Heart left ventricle (tissue), 16 donors: ENCODE data around the gene FUT2. TPM values are rescaled to one million over a fixed set of nuclear protein-coding genes. Genes with fewer than 3 reads are reported as not detected.
A peak's percentile ranks its signal among the peaks of the same experiment; 100 is the strongest.

Experiments
- ATAC-seq, 4 donors: fragments of 200-7000 bp; cut with Tn5 transposase; one replicate each; pipeline ENCODE4 v1.9.1; 2020 to 2022; ENCODE audit warnings: moderate library complexity in 4 of 4, mild to moderate bottlenecking in 3 of 4, moderate number of reproducible peaks in 1 of 4
- DNase-seq, 5 donors: peaks; one replicate each; pipeline ENCODE4 v3.0.0-alpha.2; 2020
- H3K27ac ChIP-seq, 12 donors: fragments of 200-600 bp; sonication (generic) in 4 of 12; one replicate each; pipeline versions ENCODE4 v1.5.0 to v1.8.0; 2016 to 2022; ENCODE audit warnings: mild to moderate bottlenecking in 2 of 12
- H3K27me3 ChIP-seq, 9 donors: fragments of 200-600 bp; sonication (generic) in 2 of 9; one replicate each; pipeline versions ENCODE4 v1.5.1 to v1.8.0; 2016 to 2022; ENCODE audit warnings: mild to moderate bottlenecking in 3 of 9
- H3K36me3 ChIP-seq, 9 donors: fragments of 200-600 bp; sonication (generic) in 2 of 9; one replicate each; pipeline versions ENCODE4 v1.5.0 to v1.8.0; 2018 to 2022; ENCODE audit warnings: mild to moderate bottlenecking in 2 of 9
- H3K4me1 ChIP-seq, 12 donors: fragments of 200-600 bp; sonication (generic) in 4 of 12; one replicate each; pipeline versions ENCODE4 v1.5.0 to v1.8.0; 2016 to 2022; ENCODE audit warnings: mild to moderate bottlenecking in 3 of 12
- H3K4me3 ChIP-seq, 12 donors: fragments of 200-600 bp; sonication (generic) in 4 of 12; one replicate each; pipeline versions ENCODE4 v1.5.0 to v1.8.0; 2017 to 2022; ENCODE audit warnings: mild to moderate bottlenecking in 9 of 12, moderate library complexity in 4 of 12
- H3K9me3 ChIP-seq, 12 donors: fragments of 200-600 bp; sonication (generic) in 4 of 12; one replicate each; pipeline versions ENCODE4 v1.5.0 to v1.8.0; 2016 to 2022; ENCODE audit warnings: mild to moderate bottlenecking in 1 of 12
- CTCF ChIP-seq, 12 donors: fragments of 200-600 bp; sonication (generic) in 4 of 12; IDR thresholded peaks; one replicate each; pipeline versions ENCODE4 v1.5.0 to v1.8.0; 2018 to 2022; ENCODE audit warnings: antibody characterized with exemption in 12 of 12, mild to moderate bottlenecking in 5 of 12
- POLR2A ChIP-seq, 2 donors: fragments of 450-650 bp; IDR thresholded peaks; one replicate each; pipeline ENCODE4 v1.6.1; 2017; ENCODE audit warnings: antibody characterized with exemption in 2 of 2, mild to moderate bottlenecking in 2 of 2, moderate library complexity in 2 of 2
- WGBS, 4 donors: extraction: QIAGEN DNeasy Blood & Tissue Kit in 2 of 4; methylation state at CpG; one replicate each; pipeline versions ENCODE4 v1.1.5 to v1.1.7; 2013 to 2018; 5-methylcytosine and 5-hydroxymethylcytosine counted together
- intact Hi-C, 10 donors: fragments of 100-400 bp; cut with DNase I; formaldehyde crosslinking; loops; one replicate each; pipeline versions ENCODE4 v1.11.1 to v1.14.2; 2022
- polyA plus RNA-seq, 2 donors: library from polyadenylated mRNA; stranded (reverse); fragments of 200-250 nt; gene quantifications; one replicate each; pipeline ENCODE4 v1.2.3, GENCODE V29; 2013
- total RNA-seq, 9 donors: library from RNA; depleted of rRNA in 2 of 9; stranded (reverse); fragments of >200 nt in 2 of 9; fragmentation: NEBNext Ultra II Directional in 3 of 9; extraction: Animal tissue kit (Norgen Biotek cat#: 25700) in 3 of 9; gene quantifications; one replicate each; pipeline versions ENCODE4 v1.1.0 to v1.2.4, GENCODE V29; 2016 to 2023
- donor health status: ischemic (EF 13 %, LVEDD 7.1; RV severe dilation, severe dysfunction).
- donor health status: healthy with polysubstance abuse.
- donor health status: DM: no; HTN: yes; CAD: no.
- donor health status: DM: no; HTN: no; CAD: no.
- donor health status: ischemic (EF 25% LVEDD 6.9; RV normal size, moderate dysfunction).
- donor health status: ischemic (EF 25% LVEDD 5.7; RV mildly dilated, moderate dysfunction).
- donor health status: healthy.
- donor health status: DM: yes; HTN: yes; CAD: no.
- donor health status: ischemic (EF 35%, LVEDD 5.7; RV mildly dilated, moderate dysfunction).
- donor health status: nonischemic (EF 11% LVEDD 7.7; RV severe dilation, severe dysfunction).
- donor health status: DM: yes; HTN: yes; CAD: no.
- donor health status: PGD.
- donor health status: ischemic (EF 29% LVEDD 5.4; RV normal size, mild dysfunction).
- donor health status: nonischemic (EF 23%, LVEDD 6.1; RV moderate dilation, normal function).

FUT2 gene
- total and polyA plus RNA-seq, 11 donors, result 0.14 to 0.19 TPM; not detected in 9

- H3K36me3 ChIP-seq, result peaks cover 0 to 50% (median 9%) of the 10 kb centered on the region in 9 donors
- ATAC-seq (no peak), DNase-seq (peak in 1 of 5 donors; percentile 27)
- H3K4me1 ChIP-seq, result peaks cover 0 to 21% (median 11%) of the 10 kb centered on the region in 12 donors
- WGBS, 4 donors, result 47 to 52% (median 47%) methylated on average over 22 to 38 of the region's 38 CpGs
- no peak overlapping the region for H3K27ac ChIP-seq
- intact Hi-C loops, result loop anchor here in 6 of 10 donors (5.0 to 10.0 kb wide), 2 partner anchors 58 to 60 kb away; partner anchors contain the start of gene NTN5 (in 5 of the 6)
- no peak for TF ChIP-seq POLR2A (IDR thresholded peaks at IDR 0.05)
- peaks cover 0 to 11% (median 0%) of the 10 kb centered on the region in 9 donors for H3K27me3 ChIP-seq
- no peaks in the 10 kb centered on the region for H3K9me3 ChIP-seq
- peak overlapping the region in 2 of 12 donors; percentile 2 to 19 for H3K4me3 ChIP-seq
Measured at GRCh38 chr19:48735031-48735615, 39.4 kb downstream of the FUT2 start.

- peak in 4 of 5 donors; percentile 45 to 58 (median 54) for DNase-seq
- H3K9me3 ChIP-seq, result no peaks in the 10 kb centered on the region
- intact Hi-C loops, result loop anchor here in 6 of 10 donors (5.0 to 10.0 kb wide), 2 partner anchors 60 to 63 kb away; partner anchors contain the start of gene NTN5 (in 5 of the 6)
- peaks cover 0 to 34% (median 15%) of the 10 kb centered on the region in 12 donors for H3K4me1 ChIP-seq
- peak in 2 of 4 donors; percentile 1 to 6 for ATAC-seq
- peak overlapping the region in 1 of 12 donors; percentile 64 for H3K27ac ChIP-seq
- H3K36me3 ChIP-seq, result peaks cover 0 to 28% (median 8%) of the 10 kb centered on the region in 9 donors
- WGBS, 4 donors, result 51 to 60% (median 54%) methylated on average over 22 of the region's 22 CpGs
- H3K27me3 ChIP-seq, result peaks cover 0 to 11% (median 0%) of the 10 kb centered on the region in 9 donors
- peak overlapping the region in 10 of 12 donors; percentile 60 to 95 (median 74) for H3K4me3 ChIP-seq
- no peak for TF ChIP-seq CTCF (IDR thresholded peaks at IDR 0.05)
- no peak for TF ChIP-seq POLR2A (IDR thresholded peaks at IDR 0.05)
Measured at GRCh38 chr19:48737360-48737998, 41.7 kb downstream of the FUT2 start.

- 2 to 15% (median 3%) methylated on average over 6 to 96 of the region's 96 CpGs for WGBS, 4 donors
- Histone ChIP-seq H3K4me1 (peaks cover 0 to 34% (median 15%) of the 10 kb centered on the region in 12 donors), H3K27ac (peak overlapping the region; percentile 82 to 99 (median 90)), H3K27me3 (peaks cover 0 to 11% (median 0%) of the 10 kb centered on the region in 9 donors), H3K9me3 (no peaks in the 10 kb centered on the region), H3K4me3 (peak overlapping the region; percentile 30 to 95 (median 70)), H3K36me3 (peaks cover 0 to 15% (median 0%) of the 10 kb centered on the region in 9 donors)
- intact Hi-C loops, result loop anchor here in 8 of 10 donors (2.0 to 10.0 kb wide), 3 partner anchors 61 to 64 kb away; partner anchors contain the start of gene NTN5 (in 5 of the 8)
- TF ChIP-seq POLR2A (IDR thresholded peaks at IDR 0.05) (peak in 1 of 2 donors; percentile 45), CTCF (IDR thresholded peaks at IDR 0.05) (peak in 10 of 12 donors; percentile 24 to 66 (median 44))
- DNase-seq (peak; percentile 95 to 98 (median 96)), ATAC-seq (peak; percentile 78 to 91 (median 84))
Measured at GRCh38 chr19:48738557-48739403, 43.0 kb downstream of the FUT2 start.
